Hematopoietic multipotent progenitor cell treated with erythropoietin and hydrocortisone succinate and interleukin-3 and kit ligand, for 8 days (in vitro differentiated cells): ENCODE data around the gene ASZ1.

Experiments used
- DNase-seq: peaks from one replicate; pipeline ENCODE4 v3.0.0-alpha.2; 2015

The ASZ1 gene

GRCh38 chr7:117401293-117402002, 25.8 kb downstream of the ASZ1 start:
- DNase-seq, result no peak

GRCh38 chr7:117399820-117400422, 27.4 kb downstream of the ASZ1 start:
- DNase-seq, result no peak

GRCh38 chr7:117395743-117396142, 31.6 kb downstream of the ASZ1 start:
- DNase-seq, result no peak

GRCh38 chr7:117393781-117394180, 33.5 kb downstream of the ASZ1 start:
- no peak for DNase-seq

GRCh38 chr7:117389871-117390270, 37.4 kb downstream of the ASZ1 start:
- no peak for DNase-seq

- no peak for DNase-seq
Measured at GRCh38 chr7:117386110-117386706, 41.1 kb downstream of the ASZ1 start.

- peak; percentile 8 for DNase-seq
Measured at GRCh38 chr7:117385363-117386109, 41.8 kb downstream of the ASZ1 start.

GRCh38 chr7:117384688-117385362, 42.5 kb downstream of the ASZ1 start:
- DNase-seq, result no peak

- no peak for DNase-seq
Measured at GRCh38 chr7:117383483-117384189, 43.7 kb downstream of the ASZ1 start.

GRCh38 chr7:117383046-117383445, 44.2 kb downstream of the ASZ1 start:
- no peak for DNase-seq

- DNase-seq, result no peak
Measured at GRCh38 chr7:117381362-117381761, 45.9 kb downstream of the ASZ1 start.

- DNase-seq, result no peak
Measured at GRCh38 chr7:117375380-117375779, 51.9 kb downstream of the ASZ1 start.

GRCh38 chr7:117372073-117372472, 55.2 kb downstream of the ASZ1 start:
- DNase-seq, result no peak

GRCh38 chr7:117364339-117365080, 62.8 kb downstream of the ASZ1 start:
- DNase-seq, result no peak

- DNase-seq, result no peak
Measured at GRCh38 chr7:117362294-117362888, 64.9 kb downstream of the ASZ1 start.

GRCh38 chr7:117350027-117350426, 77.3 kb downstream of the ASZ1 start:
- no peak for DNase-seq

- no peak for DNase-seq
Measured at GRCh38 chr7:117349570-117349969, 77.7 kb downstream of the ASZ1 start.

- DNase-seq, result no peak
Measured at GRCh38 chr7:117347962-117348672, 79.2 kb downstream of the ASZ1 start.

- no peak for DNase-seq
Measured at GRCh38 chr7:117347480-117347879, 79.8 kb downstream of the ASZ1 start.

- no peak for DNase-seq
Measured at GRCh38 chr7:117346161-117346560, 81.1 kb downstream of the ASZ1 start.

GRCh38 chr7:117338020-117338419, 89.3 kb downstream of the ASZ1 start:
- peak; percentile 3 for DNase-seq
